ENCODE results near the gene EIF2B4. TPM values are rescaled to one million over a fixed set of nuclear protein-coding genes. Genes with fewer than 3 reads are reported as not detected.

EIF2B4 gene
- polyA plus RNA-seq, 1 donor (not counting 4 experiments of a cell fraction or from before 2014, with no cell fraction given), result 54.9 TPM

DNA sequence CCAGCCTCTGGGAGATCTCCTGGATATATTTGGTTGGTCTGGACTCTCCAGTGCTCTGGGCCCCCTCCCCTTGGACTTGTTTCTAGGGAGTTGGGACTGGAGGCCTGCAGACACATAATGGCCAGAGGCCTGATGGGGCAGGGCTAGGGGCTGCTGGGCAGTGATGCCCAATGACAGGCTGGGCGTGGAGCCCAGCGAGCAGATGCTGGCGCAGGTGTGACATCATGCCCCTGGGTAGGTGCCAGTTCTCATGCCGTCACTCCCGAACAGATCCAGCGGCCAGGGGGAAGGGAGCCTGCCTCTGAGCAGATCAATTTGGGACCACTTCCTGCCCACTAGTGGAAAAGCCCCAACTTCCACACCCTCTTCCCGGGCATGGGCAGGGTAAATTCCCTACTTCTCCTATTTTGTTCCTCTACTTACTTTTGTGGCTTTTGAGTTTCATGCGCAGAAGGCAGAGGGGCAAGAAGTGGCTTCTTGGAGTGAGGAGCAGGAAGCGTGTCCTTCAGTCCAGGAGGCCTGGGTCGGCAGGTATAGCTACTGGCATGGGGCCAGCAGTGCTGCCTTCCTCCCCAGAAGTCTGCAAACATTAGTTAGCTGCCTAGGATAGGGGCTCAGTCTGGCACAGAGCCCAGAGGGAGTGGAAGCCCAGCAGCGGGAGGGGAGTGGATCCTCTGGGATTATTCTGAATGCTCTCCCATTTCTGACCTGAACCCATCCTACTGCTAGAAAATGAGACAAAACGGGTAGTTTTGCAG lies 53.3 kb downstream of the EIF2B4 start:
- no peak overlapping the region for H3K4me2 ChIP-seq (ENCODE audit: control insufficient read depth, extremely low read depth, insufficient read depth, low read depth, low read length)
- dilution Hi-C loops (cut with MboI; ENCODE audit: extremely low pct_ligation_motif_present, low sequenced_read_pairs), result no loop called here
- H2AFZ ChIP-seq (ENCODE audit: control insufficient read depth, low read length), result no peak overlapping the region
- no peaks in the 10 kb centered on the region for H3K27me3 ChIP-seq (ENCODE audit: control insufficient read depth, extremely low read depth, insufficient read depth, low read length)
- no peak overlapping the region for H3K9ac ChIP-seq (ENCODE audit: control insufficient read depth, extremely low read depth, insufficient read depth, low read length)
- DNase-seq (ENCODE audit: low read depth, low spot score) (no peak), FAIRE-seq (no peak)
- no peaks in the 10 kb centered on the region for H3K9me1 ChIP-seq (ENCODE audit: control insufficient read depth, extremely low read depth, insufficient read depth, low read length)
- TF ChIP-seq, protein P1, sequence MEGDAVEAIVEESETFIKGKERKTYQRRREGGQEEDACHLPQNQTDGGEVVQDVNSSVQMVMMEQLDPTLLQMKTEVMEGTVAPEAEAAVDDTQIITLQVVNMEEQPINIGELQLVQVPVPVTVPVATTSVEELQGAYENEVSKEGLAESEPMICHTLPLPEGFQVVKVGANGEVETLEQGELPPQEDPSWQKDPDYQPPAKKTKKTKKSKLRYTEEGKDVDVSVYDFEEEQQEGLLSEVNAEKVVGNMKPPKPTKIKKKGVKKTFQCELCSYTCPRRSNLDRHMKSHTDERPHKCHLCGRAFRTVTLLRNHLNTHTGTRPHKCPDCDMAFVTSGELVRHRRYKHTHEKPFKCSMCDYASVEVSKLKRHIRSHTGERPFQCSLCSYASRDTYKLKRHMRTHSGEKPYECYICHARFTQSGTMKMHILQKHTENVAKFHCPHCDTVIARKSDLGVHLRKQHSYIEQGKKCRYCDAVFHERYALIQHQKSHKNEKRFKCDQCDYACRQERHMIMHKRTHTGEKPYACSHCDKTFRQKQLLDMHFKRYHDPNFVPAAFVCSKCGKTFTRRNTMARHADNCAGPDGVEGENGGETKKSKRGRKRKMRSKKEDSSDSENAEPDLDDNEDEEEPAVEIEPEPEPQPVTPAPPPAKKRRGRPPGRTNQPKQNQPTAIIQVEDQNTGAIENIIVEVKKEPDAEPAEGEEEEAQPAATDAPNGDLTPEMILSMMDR (optimal IDR thresholded peaks at IDR 0.05 in 1 of 3, IDR thresholded peaks at IDR 0.05 in 1 of 3, conservative IDR thresholded peaks at IDR 0.05 in 1 of 3; ENCODE audit: extremely low read depth in 1 of 3, insufficient read depth in 2 of 3, low read length in 3 of 3), result no peak
- TF ChIP-seq EZH2 (IDR thresholded peaks at IDR 0.05; ENCODE audit: low read length), result no peak
- no peaks in the 10 kb centered on the region for H3K9me3 ChIP-seq (ENCODE audit: control insufficient read depth, low read depth, low read length)
- no peak overlapping the region for H3K4me3 ChIP-seq (ENCODE audit: control insufficient read depth in 2 of 3, extremely low read depth in 1 of 3, insufficient read depth in 2 of 3, low read depth in 1 of 3, low read length in 3 of 3)
- H3K36me3 ChIP-seq (ENCODE audit: control insufficient read depth in 2 of 2, extremely low read depth in 1 of 2, insufficient read depth in 2 of 2, low read length in 2 of 2), result peaks cover 5 to 13% of the 10 kb centered on the region in 2 experiments
- H3K79me2 ChIP-seq (ENCODE audit: control insufficient read depth, insufficient read depth, low read length), result peaks cover under 1% of the 10 kb centered on the region
- H4K20me1 ChIP-seq (ENCODE audit: control insufficient read depth, extremely low read depth, insufficient read depth, low read length), result peaks cover 9% of the 10 kb centered on the region
- H3K27ac ChIP-seq (ENCODE audit: control insufficient read depth, insufficient read depth, low read length), result no peak overlapping the region
- H3K4me1 ChIP-seq (ENCODE audit: control insufficient read depth, extremely low read depth, insufficient read depth, low read length), result peaks cover 15% of the 10 kb centered on the region

DNA sequence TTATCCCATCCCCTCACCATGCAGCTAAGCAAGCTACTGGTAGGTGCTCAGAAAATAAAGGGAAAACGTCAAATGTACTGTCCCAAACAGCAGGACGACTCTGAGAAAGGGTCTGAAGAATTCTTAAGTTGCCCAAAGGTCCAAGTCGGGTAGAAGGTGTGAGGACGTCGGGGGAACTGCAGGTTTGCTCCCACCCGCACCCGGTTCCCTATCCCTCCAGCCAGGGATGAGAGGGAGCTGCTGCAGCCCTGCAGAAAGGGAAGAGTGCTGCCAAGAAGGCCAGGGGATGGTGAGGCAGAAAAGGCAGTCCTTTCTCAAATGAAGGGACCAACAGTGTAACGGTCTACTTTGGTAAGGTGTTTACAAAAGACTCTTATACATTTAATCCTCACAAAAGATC lies 55.0 kb downstream of the EIF2B4 start:
- H3K27ac ChIP-seq (ENCODE audit: control insufficient read depth, insufficient read depth, low read length), result no peak overlapping the region
- TF ChIP-seq, protein P1 (optimal IDR thresholded peaks at IDR 0.05 in 1 of 3, IDR thresholded peaks at IDR 0.05 in 1 of 3, conservative IDR thresholded peaks at IDR 0.05 in 1 of 3; ENCODE audit: extremely low read depth in 1 of 3, insufficient read depth in 2 of 3, low read length in 3 of 3), result no peak
- TF ChIP-seq EZH2 (IDR thresholded peaks at IDR 0.05; ENCODE audit: low read length), result no peak
- H3K9ac ChIP-seq (ENCODE audit: control insufficient read depth, extremely low read depth, insufficient read depth, low read length), result no peak overlapping the region
- H3K9me1 ChIP-seq (ENCODE audit: control insufficient read depth, extremely low read depth, insufficient read depth, low read length), result no peaks in the 10 kb centered on the region
- no peak overlapping the region for H3K4me3 ChIP-seq (ENCODE audit: control insufficient read depth in 2 of 3, extremely low read depth in 1 of 3, insufficient read depth in 2 of 3, low read depth in 1 of 3, low read length in 3 of 3)
- dilution Hi-C loops (cut with MboI; ENCODE audit: extremely low pct_ligation_motif_present, low sequenced_read_pairs), result no loop called here
- no peak overlapping the region for H3K4me2 ChIP-seq (ENCODE audit: control insufficient read depth, extremely low read depth, insufficient read depth, low read depth, low read length)
- H2AFZ ChIP-seq (ENCODE audit: control insufficient read depth, low read length), result no peak overlapping the region
- no peaks in the 10 kb centered on the region for H3K79me2 ChIP-seq (ENCODE audit: control insufficient read depth, insufficient read depth, low read length)
- no peak for FAIRE-seq
- peaks cover 6% of the 10 kb centered on the region for H4K20me1 ChIP-seq (ENCODE audit: control insufficient read depth, extremely low read depth, insufficient read depth, low read length)
- no peaks in the 10 kb centered on the region for H3K27me3 ChIP-seq (ENCODE audit: control insufficient read depth, extremely low read depth, insufficient read depth, low read length)
- no peaks in the 10 kb centered on the region for H3K4me1 ChIP-seq (ENCODE audit: control insufficient read depth, extremely low read depth, insufficient read depth, low read length)
- H3K9me3 ChIP-seq (ENCODE audit: control insufficient read depth, low read depth, low read length), result no peaks in the 10 kb centered on the region
- DNase-seq (ENCODE audit: low read depth, low spot score), result no peak
- peaks cover 6 to 15% of the 10 kb centered on the region in 2 experiments for H3K36me3 ChIP-seq (ENCODE audit: control insufficient read depth in 2 of 2, extremely low read depth in 1 of 2, insufficient read depth in 2 of 2, low read length in 2 of 2)

All from keratinocyte (primary cell).